Right renal pelvis (tissue), 4 donors: ENCODE measurements around the gene ADNP2. TPM values are rescaled to one million over a fixed set of nuclear protein-coding genes. Genes with fewer than 3 reads are reported as not detected.

Experiments used
- DNase-seq, 4 donors: peaks; one replicate each; pipeline ENCODE4 v3.0.0-alpha.2; 2013; ENCODE audit warnings: low read depth in 4 of 4, low spot score in 3 of 4, missing footprints in 1 of 4
- polyA plus RNA-seq, 4 donors: library from polyadenylated mRNA; unstranded; fragments of 120-200 nt; gene quantifications; one replicate each; pipeline ENCODE4 v1.2.1, GENCODE V29; 2013; ENCODE audit not compliant: insufficient read length in 4 of 4

ADNP2 gene
- polyA plus RNA-seq, 4 donors = 21.9 to 29.2 (median 27.1) TPM

GRCh38 chr18:80105369-80106167 lies 3.5 kb upstream of the ADNP2 start:
- DNase-seq = no peak

- DNase-seq = no peak
Measured at GRCh38 chr18:80106482-80107051, 2.5 kb upstream of the ADNP2 start.

- no peak for DNase-seq
Measured at GRCh38 chr18:80107426-80107825, 1.6 kb upstream of the ADNP2 start.

GRCh38 chr18:80108121-80108536 lies 933 bp upstream of the ADNP2 start:
- DNase-seq = no peak

- no peak for DNase-seq
Measured at GRCh38 chr18:80109676-80110078, 615 bp downstream of the ADNP2 start.

- DNase-seq = no peak
Measured at GRCh38 chr18:80112624-80113248, 3.7 kb downstream of the ADNP2 start.

GRCh38 chr18:80115035-80115434 lies 6.0 kb downstream of the ADNP2 start:
- no peak for DNase-seq

- DNase-seq = no peak
Measured at GRCh38 chr18:80119111-80119510, 10.0 kb downstream of the ADNP2 start.

- no peak for DNase-seq
Measured at GRCh38 chr18:80120932-80121331, 11.9 kb downstream of the ADNP2 start.

- DNase-seq = no peak
Measured at GRCh38 chr18:80124131-80124530, 15.1 kb downstream of the ADNP2 start.

GRCh38 chr18:80126797-80127196 lies 17.7 kb downstream of the ADNP2 start:
- no peak for DNase-seq

GRCh38 chr18:80127635-80128034 lies 18.6 kb downstream of the ADNP2 start:
- DNase-seq = no peak

GRCh38 chr18:80129672-80130367 lies 20.8 kb downstream of the ADNP2 start:
- no peak for DNase-seq

GRCh38 chr18:80130555-80130954 lies 21.5 kb downstream of the ADNP2 start:
- DNase-seq = no peak

GRCh38 chr18:80132180-80132812 lies 23.2 kb downstream of the ADNP2 start:
- no peak for DNase-seq

GRCh38 chr18:80133124-80133523 lies 24.1 kb downstream of the ADNP2 start:
- no peak for DNase-seq

- no peak for DNase-seq
Measured at GRCh38 chr18:80135136-80135535, 26.1 kb downstream of the ADNP2 start.

- no peak for DNase-seq
Measured at GRCh38 chr18:80136679-80137078, 27.6 kb downstream of the ADNP2 start.

- DNase-seq = no peak
Measured at GRCh38 chr18:80137137-80137536, 28.1 kb downstream of the ADNP2 start.

- no peak for DNase-seq
Measured at GRCh38 chr18:80137976-80138375, 28.9 kb downstream of the ADNP2 start.

GRCh38 chr18:80140455-80140985 lies 31.5 kb downstream of the ADNP2 start:
- no peak for DNase-seq
